Astrocyte (in vitro differentiated cells and primary cell): ENCODE measurements around the gene TK2.

Experiments used
- CTCF ChIP-seq: IDR thresholded peaks from 2 replicates; pipeline ENCODE4 v1.5.1; 2011; ENCODE audit warnings: low read depth, mild to moderate bottlenecking, inconsistent platforms, low read length, moderate library complexity; ENCODE audit not compliant: insufficient read depth
- EZH2 ChIP-seq: IDR thresholded peaks from 2 replicates; pipeline ENCODE4 v1.6.1; 2012; ENCODE audit warnings: mild to moderate bottlenecking, low read length, inconsistent platforms; ENCODE audit not compliant: insufficient read depth

GRCh38 chr16:66521951-66522771 lies 27.8 kb downstream of the TK2 start:
- no peak for TF ChIP-seq CTCF
- TF ChIP-seq EZH2 = no peak
